SK-N-SH (cell line): ENCODE measurements around the gene CARMIL3. TPM values are rescaled to one million over a fixed set of nuclear protein-coding genes. Genes with fewer than 3 reads are reported as not detected.

Experiments
- CTCF ChIA-PET: fragments of 300-600, 350-600 bp; formaldehyde crosslinking; extraction: SDS; loops from one replicate; lab custom pipeline; 2021; lab: Yijun Ruan, JAX
- POLR2A ChIA-PET: fragments of 350-600 bp; sonication (Branson Sonifier 250); formaldehyde crosslinking; extraction: SDS; loops from one replicate; lab custom pipeline; 2020; ENCODE audit warnings: antibody characterized with exemption, inconsistent platforms; lab: Yijun Ruan, JAX
- DNase-seq: peaks from one replicate; pipeline ENCODE4 v3.0.0; 2012
- H2AFZ ChIP-seq: fragments of 200-600 bp; sonication (generic); 2 replicates; pipeline ENCODE4 v1.8.1; 2016; ENCODE audit warnings: antibody characterized with exemption, mild to moderate bottlenecking, low read depth
- H3F3A ChIP-seq: fragments of 200-600 bp; sonication (generic); replicated peaks from 2 replicates; pipeline ENCODE3; 2016; ENCODE audit warnings: antibody characterized with exemption, mild to moderate bottlenecking; ENCODE audit not compliant: insufficient read depth
- H3K27ac ChIP-seq, 2 experiments: fragments of 200-500 bp in 1 of 2; fragments of 200-600 bp in 1 of 2; sonication (Bioruptor generic) in 1 of 2; sonication (generic), shearing (Covaris generic) in 1 of 2; 2 replicates each; pipeline versions ENCODE4 v1.5.1 to v1.6.1; 2014 to 2016; ENCODE audit warnings: low read depth in 2 of 2, inconsistent platforms in 1 of 2, low read length in 1 of 2, mild to moderate bottlenecking in 1 of 2, mixed read lengths in 1 of 2
- H3K27me3 ChIP-seq: fragments of 200-600 bp; sonication (generic), shearing (Covaris generic); 2 replicates; pipeline ENCODE4 v1.6.1; 2016; ENCODE audit warnings: mixed run types; ENCODE audit not compliant: insufficient read depth
- H3K36me3 ChIP-seq, 2 experiments: fragments of 200-500 bp in 1 of 2; fragments of 200-600 bp in 1 of 2; sonication (Bioruptor generic) in 1 of 2; sonication (generic) in 1 of 2; replicated peaks in 1 of 2; 2 replicates each; pipeline versions ENCODE3 to v1.5.1; 2014 to 2016; ENCODE audit warnings: low read length in 1 of 2, mild to moderate bottlenecking in 1 of 2; ENCODE audit not compliant: insufficient read depth in 2 of 2, control insufficient read depth in 1 of 2
- H3K4me1 ChIP-seq, 2 experiments: fragments of 200-500 bp in 1 of 2; fragments of 200-600 bp in 1 of 2; sonication (Bioruptor generic) in 1 of 2; sonication (generic), shearing (Covaris generic) in 1 of 2; 2 replicates each; pipeline versions ENCODE4 v1.5.1 to v1.6.1; 2014 to 2016; ENCODE audit warnings: low read depth in 1 of 2, low read length in 1 of 2, mixed run types in 1 of 2; ENCODE audit not compliant: insufficient read depth in 2 of 2, control insufficient read depth in 1 of 2
- H3K4me2 ChIP-seq: fragments of 200-600 bp; sonication (generic), shearing (Covaris generic); 2 replicates; pipeline ENCODE4 v1.6.1; 2017; ENCODE audit warnings: mixed run types
- H3K4me3 ChIP-seq, 2 experiments: fragments of 200-500 bp in 1 of 2; fragments of 200-600 bp in 1 of 2; sonication (Bioruptor generic) in 1 of 2; sonication (generic), shearing (Covaris generic) in 1 of 2; 2 replicates each; pipeline versions ENCODE4 v1.5.1 to v1.8.1; 2014 to 2016; ENCODE audit warnings: low read depth in 2 of 2, inconsistent platforms in 1 of 2, low read length in 1 of 2, mild to moderate bottlenecking in 1 of 2, mixed read lengths in 1 of 2, moderate library complexity in 1 of 2
- H3K79me2 ChIP-seq: fragments of 200-600 bp; sonication (generic); 2 replicates; pipeline ENCODE4 v1.8.1; 2017; ENCODE audit warnings: mild to moderate bottlenecking; ENCODE audit not compliant: insufficient read depth
- H3K9ac ChIP-seq: fragments of 200-600 bp; sonication (generic); 2 replicates; pipeline ENCODE4 v1.6.1; 2017; ENCODE audit warnings: mixed run types
- H3K9me2 ChIP-seq: fragments of 200-600 bp; sonication (generic); 2 replicates; pipeline ENCODE4 v1.6.1; 2017; ENCODE audit warnings: mixed run types
- H3K9me3 ChIP-seq: fragments of 200-600 bp; sonication (generic); 2 replicates; pipeline ENCODE4 v1.6.1; 2017; ENCODE audit warnings: mixed run types, mild to moderate bottlenecking, moderate library complexity
- H4K20me1 ChIP-seq: fragments of 200-600 bp; sonication (generic); 2 replicates; pipeline ENCODE4 v1.6.1; 2017; ENCODE audit warnings: mild to moderate bottlenecking, mixed run types; ENCODE audit not compliant: insufficient read depth
- ELF1 ChIP-seq: IDR thresholded peaks from 2 replicates; pipeline ENCODE4 v1.4.0; 2012
- EP300 ChIP-seq, 2 experiments: IDR thresholded peaks; 2 replicates each; pipeline versions ENCODE4 v1.4.0 to v1.6.1; 2012; ENCODE audit warnings: borderline replicate concordance in 1 of 2, low read depth in 1 of 2, low read length in 1 of 2
- EZH2phosphoT487 ChIP-seq: fragments of 200-600 bp; sonication (generic); IDR thresholded peaks from 2 replicates; pipeline ENCODE4 v1.6.1; 2017; ENCODE audit warnings: low read depth, mixed run types, mild to moderate bottlenecking, antibody characterized with exemption, moderate library complexity, borderline replicate concordance
- FOXJ3 ChIP-seq: sonication (generic); formaldehyde crosslinking; IDR thresholded peaks from 2 replicates; pipeline ENCODE4 v1.5.1; 2020; ENCODE audit warnings: mild to moderate bottlenecking, missing genetic modification reagents
- FOXM1 ChIP-seq: IDR thresholded peaks from 2 replicates; pipeline ENCODE4 v1.4.0; 2012; ENCODE audit warnings: low read depth, mild to moderate bottlenecking
- GATA2 ChIP-seq: sonication (generic); formaldehyde crosslinking; IDR thresholded peaks from 2 replicates; pipeline ENCODE4 v1.5.0; 2020; ENCODE audit warnings: mild to moderate bottlenecking, missing genetic modification reagents
- JUND ChIP-seq: IDR thresholded peaks from 2 replicates; pipeline ENCODE4 v1.4.0; 2012
- MXI1 ChIP-seq: IDR thresholded peaks from 2 replicates; pipeline ENCODE4 v1.6.1; 2012; ENCODE audit warnings: mild to moderate bottlenecking, low read depth, low read length, improper control_type of control experiment
- NFIC ChIP-seq: IDR thresholded peaks from 2 replicates; pipeline ENCODE4 v1.4.0; 2012; ENCODE audit warnings: borderline replicate concordance
- NRF1 ChIP-seq: IDR thresholded peaks from 2 replicates; pipeline ENCODE4 v1.6.1; 2012; ENCODE audit warnings: low read depth, mild to moderate bottlenecking, low read length
- RAD21 ChIP-seq: IDR thresholded peaks from 2 replicates; pipeline ENCODE4 v1.6.1; 2012; ENCODE audit warnings: mild to moderate bottlenecking, low read length
- RCOR1 ChIP-seq: fragments of 150-350 bp; IDR thresholded peaks from 2 replicates; pipeline ENCODE4 v1.6.1; 2017; ENCODE audit warnings: antibody characterized with exemption, low read length
- RXRA ChIP-seq: IDR thresholded peaks from 2 replicates; pipeline ENCODE4 v1.4.0; 2012; ENCODE audit warnings: low read depth, mild to moderate bottlenecking, borderline replicate concordance
- SIN3A ChIP-seq: IDR thresholded peaks from 2 replicates; pipeline ENCODE4 v1.6.1; 2012; ENCODE audit warnings: low read depth, mild to moderate bottlenecking, low read length, moderate library complexity, borderline replicate concordance
- SMC3 ChIP-seq: IDR thresholded peaks from 2 replicates; pipeline ENCODE4 v1.6.1; 2012; ENCODE audit warnings: low read depth, low read length, improper control_type of control experiment
- TAF1 ChIP-seq: IDR thresholded peaks from 2 replicates; pipeline ENCODE4 v1.6.1; 2012; ENCODE audit warnings: low read depth, mild to moderate bottlenecking, low read length, moderate library complexity, borderline replicate concordance
- TCF12 ChIP-seq: IDR thresholded peaks from 2 replicates; pipeline ENCODE4 v1.4.0; 2012
- TEAD4 ChIP-seq: IDR thresholded peaks from 2 replicates; pipeline ENCODE4 v1.4.0; 2012; ENCODE audit warnings: mild to moderate bottlenecking, borderline replicate concordance; ENCODE audit not compliant: insufficient read depth
- YY1 ChIP-seq: IDR thresholded peaks from 2 replicates; pipeline ENCODE4 v1.4.0; 2012; ENCODE audit warnings: low read depth, mild to moderate bottlenecking
- WGBS: methylation state at CpG from one replicate; pipeline ENCODE4 v1.1.6; 2017; ENCODE audit warnings: low lambda C conversion rate; 5-methylcytosine and 5-hydroxymethylcytosine counted together
- polyA plus RNA-seq, 3 experiments: library from polyadenylated mRNA; depleted of rRNA; stranded (reverse); fragments of >200 nt; gene quantifications; 2 replicates each; pipeline ENCODE4 v1.2.3, GENCODE V29; 2012
- TF ChIP-seq, protein P1 (sequence below): IDR thresholded peaks from 2 replicates; pipeline ENCODE4 v1.4.0; 2012; ENCODE audit warnings: low read depth, borderline replicate concordance
- TF ChIP-seq, protein P2 (sequence below): fragments of 150-350 bp; IDR thresholded peaks from 2 replicates; pipeline ENCODE4 v1.6.1; 2017; ENCODE audit warnings: antibody characterized with exemption, low read length, low read depth, borderline replicate concordance
- TF ChIP-seq, protein P3 (sequence below): IDR thresholded peaks from 2 replicates; pipeline ENCODE4 v1.4.0; 2012; ENCODE audit warnings: low read depth
- TF ChIP-seq, protein P4 (sequence below): IDR thresholded peaks from 2 replicates; pipeline ENCODE4 v1.4.0; 2012; ENCODE audit warnings: low read depth, borderline replicate concordance

CARMIL3 gene
- polyA plus RNA-seq, 1 of the 3 experiments (the other 2 are of a cell fraction): 0.43 TPM

DNA sequence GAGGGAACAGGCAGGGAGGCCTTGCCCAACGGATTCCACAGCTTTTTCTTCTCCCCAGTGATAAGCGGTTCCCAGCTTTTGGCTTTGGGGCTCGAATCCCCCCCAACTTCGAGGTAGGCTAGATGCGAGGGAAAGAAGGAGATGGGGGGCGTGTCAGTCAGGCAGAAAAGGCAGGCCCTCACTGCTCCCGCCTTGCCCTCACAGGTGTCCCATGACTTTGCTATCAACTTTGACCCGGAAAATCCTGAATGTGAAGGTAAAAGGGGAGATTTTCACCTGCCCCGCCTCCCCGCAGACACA is 24.4 kb downstream of the CARMIL3 start:
- H3K9me2 ChIP-seq: no peaks in the 10 kb centered on the region
- no peak overlapping the region for H3K4me2 ChIP-seq
- no peaks in the 10 kb centered on the region for H3K36me3 ChIP-seq
- H3K4me1 ChIP-seq: peaks cover 0 to 23% of the 10 kb centered on the region in 2 experiments; a peak in 1 of 4 replicates
- 70% methylated on average over 10 of the region's 10 CpGs for WGBS
- no peak overlapping the region for H3K9ac ChIP-seq
- no peaks in the 10 kb centered on the region for H3F3A ChIP-seq
- H4K20me1 ChIP-seq: no peaks in the 10 kb centered on the region
- H3K79me2 ChIP-seq: no peaks in the 10 kb centered on the region
- ChIA-PET CTCF (interaction anchor here (1.2 to 42.8 kb wide), 3 partner anchors 9 to 24 kb away, joined by 4 to 1159 read pairs (median 284); partner anchors contain the start of gene PCK2), POLR2A (no interaction called here)
- H3K27me3 ChIP-seq: no peaks in the 10 kb centered on the region; the same call in 1 of the 2 replicates
- no peak overlapping the region for H3K27ac ChIP-seq
- TF ChIP-seq, protein P1, sequence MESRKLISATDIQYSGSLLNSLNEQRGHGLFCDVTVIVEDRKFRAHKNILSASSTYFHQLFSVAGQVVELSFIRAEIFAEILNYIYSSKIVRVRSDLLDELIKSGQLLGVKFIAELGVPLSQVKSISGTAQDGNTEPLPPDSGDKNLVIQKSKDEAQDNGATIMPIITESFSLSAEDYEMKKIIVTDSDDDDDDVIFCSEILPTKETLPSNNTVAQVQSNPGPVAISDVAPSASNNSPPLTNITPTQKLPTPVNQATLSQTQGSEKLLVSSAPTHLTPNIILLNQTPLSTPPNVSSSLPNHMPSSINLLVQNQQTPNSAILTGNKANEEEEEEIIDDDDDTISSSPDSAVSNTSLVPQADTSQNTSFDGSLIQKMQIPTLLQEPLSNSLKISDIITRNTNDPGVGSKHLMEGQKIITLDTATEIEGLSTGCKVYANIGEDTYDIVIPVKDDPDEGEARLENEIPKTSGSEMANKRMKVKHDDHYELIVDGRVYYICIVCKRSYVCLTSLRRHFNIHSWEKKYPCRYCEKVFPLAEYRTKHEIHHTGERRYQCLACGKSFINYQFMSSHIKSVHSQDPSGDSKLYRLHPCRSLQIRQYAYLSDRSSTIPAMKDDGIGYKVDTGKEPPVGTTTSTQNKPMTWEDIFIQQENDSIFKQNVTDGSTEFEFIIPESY: no peak
- TF ChIP-seq GATA2 (CRISPR knock-in tag) (no peak), YY1 (no peak), ELF1 (no peak), RXRA (no peak), SIN3A (no peak), NFIC (no peak), NRF1 (no peak), FOXM1 (no peak), TAF1 (no peak), RAD21 (no peak), JUND (no peak), EP300 (IDR thresholded peaks at IDR 0.05; ENCODE audit: borderline replicate concordance in 1 of 2, low read depth in 1 of 2, low read length in 1 of 2) (no peak), TEAD4 (no peak)
- TF ChIP-seq, protein P2, sequence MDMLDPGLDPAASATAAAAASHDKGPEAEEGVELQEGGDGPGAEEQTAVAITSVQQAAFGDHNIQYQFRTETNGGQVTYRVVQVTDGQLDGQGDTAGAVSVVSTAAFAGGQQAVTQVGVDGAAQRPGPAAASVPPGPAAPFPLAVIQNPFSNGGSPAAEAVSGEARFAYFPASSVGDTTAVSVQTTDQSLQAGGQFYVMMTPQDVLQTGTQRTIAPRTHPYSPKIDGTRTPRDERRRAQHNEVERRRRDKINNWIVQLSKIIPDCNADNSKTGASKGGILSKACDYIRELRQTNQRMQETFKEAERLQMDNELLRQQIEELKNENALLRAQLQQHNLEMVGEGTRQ: no peak
- TF ChIP-seq, protein P3, sequence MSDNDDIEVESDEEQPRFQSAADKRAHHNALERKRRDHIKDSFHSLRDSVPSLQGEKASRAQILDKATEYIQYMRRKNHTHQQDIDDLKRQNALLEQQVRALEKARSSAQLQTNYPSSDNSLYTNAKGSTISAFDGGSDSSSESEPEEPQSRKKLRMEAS: no peak
- no peak overlapping the region for H3K4me3 ChIP-seq
- DNase-seq: no peak
- H3K9me3 ChIP-seq: no peaks in the 10 kb centered on the region
- no peak overlapping the region for H2AFZ ChIP-seq

DNA sequence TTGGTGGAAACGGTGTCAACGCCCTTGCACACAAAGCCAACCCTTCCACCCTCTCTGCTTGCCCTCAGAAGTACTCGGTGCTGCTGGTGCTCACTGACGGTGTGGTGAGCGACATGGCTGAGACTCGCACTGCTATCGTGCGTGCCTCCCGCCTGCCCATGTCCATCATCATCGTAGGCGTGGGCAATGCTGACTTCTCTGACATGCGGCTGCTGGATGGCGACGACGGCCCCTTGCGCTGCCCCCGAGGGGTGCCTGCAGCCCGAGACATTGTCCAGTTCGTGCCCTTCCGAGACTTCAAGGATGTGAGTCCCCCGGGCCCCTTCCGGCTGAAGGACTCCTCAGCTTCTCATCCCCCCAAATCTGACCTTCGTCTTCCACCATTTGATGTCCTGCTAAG is 25.3 kb downstream of the CARMIL3 start:
- WGBS: 91% methylated on average over 11 of the region's 23 CpGs
- ChIA-PET CTCF (interaction anchor here (21.5 to 42.8 kb wide), 2 partner anchors 18 to 23 kb away, joined by 284 to 1159 read pairs; partner anchors contain the start of gene PCK2), POLR2A (no interaction called here)
- no peak overlapping the region for H3K9ac ChIP-seq
- peaks cover 0 to 30% of the 10 kb centered on the region in 2 experiments; a peak in 1 of 4 replicates for H3K4me1 ChIP-seq
- H3K27ac ChIP-seq: no peak overlapping the region
- TF ChIP-seq ELF1: no peak
- TF ChIP-seq YY1: no peak
- TF ChIP-seq EZH2phosphoT487: no peak
- TF ChIP-seq FOXJ3: no peak
- TF ChIP-seq MXI1: no peak
- TF ChIP-seq RCOR1: no peak
- no peak for TF ChIP-seq TAF1
- TF ChIP-seq SMC3: no peak
- TF ChIP-seq, protein P4, sequence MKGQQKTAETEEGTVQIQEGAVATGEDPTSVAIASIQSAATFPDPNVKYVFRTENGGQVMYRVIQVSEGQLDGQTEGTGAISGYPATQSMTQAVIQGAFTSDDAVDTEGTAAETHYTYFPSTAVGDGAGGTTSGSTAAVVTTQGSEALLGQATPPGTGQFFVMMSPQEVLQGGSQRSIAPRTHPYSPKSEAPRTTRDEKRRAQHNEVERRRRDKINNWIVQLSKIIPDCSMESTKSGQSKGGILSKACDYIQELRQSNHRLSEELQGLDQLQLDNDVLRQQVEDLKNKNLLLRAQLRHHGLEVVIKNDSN: no peak
- no peak for TF ChIP-seq TCF12
- no peaks in the 10 kb centered on the region for H3K9me2 ChIP-seq
- H3K9me3 ChIP-seq: no peaks in the 10 kb centered on the region
- H3K4me3 ChIP-seq: no peak overlapping the region
- H3K79me2 ChIP-seq: no peaks in the 10 kb centered on the region
- peaks cover 3% of the 10 kb centered on the region; the same call in 1 of the 2 replicates for H3K27me3 ChIP-seq
- no peaks in the 10 kb centered on the region for H3K36me3 ChIP-seq
- no peak overlapping the region for H2AFZ ChIP-seq
- no peaks in the 10 kb centered on the region for H3F3A ChIP-seq
- no peaks in the 10 kb centered on the region for H4K20me1 ChIP-seq
- DNase-seq: no peak
- no peak overlapping the region for H3K4me2 ChIP-seq
